T-cell (primary cell): ENCODE data around the gene ZFC3H1. TPM values are rescaled to one million over a fixed set of nuclear protein-coding genes. Genes with fewer than 3 reads are reported as not detected.

ENCODE experiments used
- ATAC-seq, 4 experiments: fragments of 200-7000 bp in 3 of 4; fragments of 150-1000 bp in 1 of 4; cut with Tn5 transposase; replicated peaks in 1 of 4; 1 replicate in 3 of 4; 2 replicates in 1 of 4; pipeline ENCODE4 v1.10.0; 2021; ENCODE audit warnings: moderate library complexity in 3 of 4, mild to moderate bottlenecking in 2 of 4, moderate number of reproducible peaks in 1 of 4
- CTCF ChIA-PET, 2 donors: fragments of 300-600 bp; sonication (Branson Sonifier 250); formaldehyde crosslinking; loops; one replicate each; lab custom pipeline; 2022; ENCODE audit warnings: antibody characterized with exemption in 2 of 2; lab: Charles Lee
- POLR2A ChIA-PET, 2 donors: fragments of 300-600 bp; sonication (Branson Sonifier 250); formaldehyde crosslinking; loops; one replicate each; lab custom pipeline; 2022; ENCODE audit warnings: antibody characterized with exemption in 2 of 2; lab: Charles Lee
- DNase-seq, 35 experiments: peaks; one replicate each; pipeline versions ENCODE4 v3.0.0 to v3.0.0-alpha.2; 2013 to 2023
- H3K27ac ChIP-seq: one replicate; pipeline ENCODE4 v1.5.1; 2013; ENCODE audit warnings: low read length
- H3K27me3 ChIP-seq, 2 experiments: replicated peaks in 1 of 2; 1 replicate in 1 of 2; 2 replicates in 1 of 2; pipeline versions ENCODE4 v1.6.1 to v1.7.0; 2013; ENCODE audit warnings: low read length in 1 of 2, mixed read lengths in 1 of 2; ENCODE audit not compliant: control insufficient read depth in 2 of 2, insufficient read depth in 2 of 2; ENCODE audit errors: extremely low read depth in 1 of 2
- H3K36me3 ChIP-seq, 2 donors: 1 replicate in 1 of 2; 2 replicates in 1 of 2; pipeline versions ENCODE4 v1.6.1 to v1.7.0; 2013; ENCODE audit warnings: low read length in 1 of 2; ENCODE audit not compliant: control insufficient read depth in 2 of 2, insufficient read depth in 1 of 2; ENCODE audit errors: extremely low read depth in 1 of 2
- H3K4me1 ChIP-seq, 2 experiments: 1 replicate in 1 of 2; 2 replicates in 1 of 2; pipeline versions ENCODE4 v1.6.1 to v1.7.0; 2013; ENCODE audit warnings: low read length in 2 of 2, mixed read lengths in 1 of 2; ENCODE audit not compliant: insufficient read depth in 2 of 2, control insufficient read depth in 1 of 2; ENCODE audit errors: extremely low read depth in 1 of 2
- H3K4me3 ChIP-seq, 2 donors: 1 replicate in 1 of 2; 2 replicates in 1 of 2; pipeline versions ENCODE4 v1.5.1 to v1.7.0; 2013; ENCODE audit warnings: mild to moderate bottlenecking in 2 of 2, low read length in 1 of 2, moderate library complexity in 1 of 2; ENCODE audit not compliant: control insufficient read depth in 1 of 2; ENCODE audit errors: extremely low read depth in 1 of 2
- H3K9me3 ChIP-seq: 2 replicates; pipeline ENCODE4 v1.7.0; 2013
- H3K27ac Mint-ChIP-seq, 2 donors: one replicate each; pipeline ENCODE4 v1.8.0; 2020 to 2021; ENCODE audit warnings: mild to moderate bottlenecking in 2 of 2, mixed read lengths in 2 of 2
- H3K27me3 Mint-ChIP-seq, 2 donors: one replicate each; pipeline ENCODE4 v1.8.0; 2021 to 2022; ENCODE audit warnings: mixed read lengths in 2 of 2
- H3K36me3 Mint-ChIP-seq: one replicate; pipeline ENCODE4 v1.8.0; 2021; ENCODE audit warnings: mixed read lengths
- H3K4me1 Mint-ChIP-seq, 3 donors: one replicate each; pipeline ENCODE4 v1.8.0; 2020 to 2022; ENCODE audit warnings: mixed read lengths in 3 of 3, mild to moderate bottlenecking in 1 of 3
- H3K4me3 Mint-ChIP-seq, 3 donors: one replicate each; pipeline ENCODE4 v1.8.0; 2020 to 2022; ENCODE audit warnings: mild to moderate bottlenecking in 3 of 3, mixed read lengths in 3 of 3, moderate library complexity in 3 of 3
- H3K9me3 Mint-ChIP-seq, 3 donors: one replicate each; pipeline ENCODE4 v1.8.0; 2020 to 2022; ENCODE audit warnings: mixed read lengths in 3 of 3
- WGBS: methylation state at CpG from one replicate; pipeline ENCODE4 v1.1.5; 2013; ENCODE audit warnings: missing lambda C conversion rate; ENCODE audit not compliant: insufficient coverage; 5-methylcytosine and 5-hydroxymethylcytosine counted together
- total RNA-seq, 35 experiments: library from RNA in 6 of 35; stranded (reverse) in 6 of 35; fragments of 120-200 nt in 1 of 35; gene quantifications; one replicate each; pipeline versions ENCODE4 v1.2.1 to v1.2.4 and lab custom pipeline; 2013 to 2026

The ZFC3H1 gene
- total RNA-seq, 5 donors from 2014 or later (not counting 1 experiment from before 2014, with no cell fraction given), result 85.5 to 146 (median 106) TPM

GRCh38 chr12:71566655-71567054 is 97.0 kb downstream of the ZFC3H1 start:
- Histone ChIP-seq H3K36me3 (no peaks in the 10 kb centered on the region), H3K4me1 (no peaks in the 10 kb centered on the region), H3K27me3 (no peaks in the 10 kb centered on the region), H3K27ac (no peak overlapping the region), H3K9me3 (no peaks in the 10 kb centered on the region), H3K4me3 (no peak overlapping the region)
- H3K27ac Mint-ChIP-seq, result no peak overlapping the region
- H3K4me3 Mint-ChIP-seq, result no peak overlapping the region
- WGBS, result no CpG with 5 or more reads among the region's 2 CpGs
- ATAC-seq (no peak), DNase-seq (no peak)
- peaks cover 11 to 16% of the 10 kb centered on the region in 2 donors for H3K27me3 Mint-ChIP-seq
- ChIA-PET POLR2A (no interaction called here), CTCF (no interaction called here)
- no peaks in the 10 kb centered on the region for H3K4me1 Mint-ChIP-seq
- no peaks in the 10 kb centered on the region for H3K36me3 Mint-ChIP-seq
- H3K9me3 Mint-ChIP-seq, result no peaks in the 10 kb centered on the region

- H3K9me3 Mint-ChIP-seq, result no peaks in the 10 kb centered on the region
These were observed 98.1 kb downstream of the ZFC3H1 start for GRCh38 chr12:71565535-71565934.

GRCh38 chr12:71562676-71563595 is 100.7 kb downstream of the ZFC3H1 start:
- WGBS, result 92% methylated on average over 8 of the region's 11 CpGs
- H3K9me3 Mint-ChIP-seq, result no peaks in the 10 kb centered on the region
- Histone ChIP-seq H3K4me3 (no peak overlapping the region), H3K4me1 (no peaks in the 10 kb centered on the region), H3K9me3 (no peaks in the 10 kb centered on the region), H3K27me3 (peaks cover 0 to 3% of the 10 kb centered on the region in 2 experiments), H3K27ac (no peak overlapping the region), H3K36me3 (no peaks in the 10 kb centered on the region)
- ChIA-PET POLR2A (no interaction called here), CTCF (no interaction called here)
- no peaks in the 10 kb centered on the region for H3K4me1 Mint-ChIP-seq
- H3K27ac Mint-ChIP-seq, result no peak overlapping the region
- peaks cover 2 to 4% of the 10 kb centered on the region in 2 donors for H3K27me3 Mint-ChIP-seq
- ATAC-seq (no peak), DNase-seq (no peak)
- no peak overlapping the region for H3K4me3 Mint-ChIP-seq
- H3K36me3 Mint-ChIP-seq, result no peaks in the 10 kb centered on the region

More at GRCh38 chr12:71565535-71565934, 98.1 kb downstream of the ZFC3H1 start:
- Histone ChIP-seq H3K27me3 (peaks cover 0 to under 1% of the 10 kb centered on the region in 2 experiments), H3K4me3 (no peak overlapping the region), H3K4me1 (no peaks in the 10 kb centered on the region), H3K27ac (no peak overlapping the region), H3K36me3 (no peaks in the 10 kb centered on the region), H3K9me3 (no peaks in the 10 kb centered on the region)
- no CpG with 5 or more reads among the region's 1 CpG for WGBS
- Mint-ChIP-seq H3K4me3 (no peak overlapping the region), H3K4me1 (no peaks in the 10 kb centered on the region), H3K36me3 (no peaks in the 10 kb centered on the region), H3K27ac (no peak overlapping the region), H3K27me3 (peaks cover 11 to 16% of the 10 kb centered on the region in 2 donors)
- DNase-seq (no peak), ATAC-seq (no peak)
- POLR2A ChIA-PET, result no interaction called here
- CTCF ChIA-PET, result interaction anchor here in 1 of 2 donors (0.6 kb wide), 1 partner anchor 95 kb away, joined by 4 read pairs; no protein-coding TSS in a partner anchor

Other genes with a start within 250 kb of the ZFC3H1 start
- gene LGR5, start 224.1 kb downstream of the ZFC3H1 start, total RNA-seq, result under 1 TPM in 1 of 5 donors, not detected in 4; 0.25 TPM
- gene THAP2, start 453 bp upstream of the ZFC3H1 start, total RNA-seq, result 10 to 100 TPM in 2 of 5 donors, 1 to 10 TPM in 3; 8.3 to 23.1 (median 8.6) TPM
- 10 to 100 TPM; 14.1 to 21.5 (median 17.7) TPM for gene TMEM19, start 22.2 kb upstream of the ZFC3H1 start, total RNA-seq
- 10 to 100 TPM; 55.3 to 65.2 (median 63.6) TPM for gene RAB21, start 91.0 kb upstream of the ZFC3H1 start, total RNA-seq
- 10 to 100 TPM; 63.8 to 85.9 (median 71.3) TPM for gene TBC1D15, start 175.9 kb upstream of the ZFC3H1 start, total RNA-seq